ENCODE results near the gene FOXD4L4.
"Not testable (repeated sequence)": the region's sequence is repeated elsewhere in the genome, so short reads cannot be mapped to it uniquely, and the experiment has no call there.

The FOXD4L4 gene

GRCh38 chr9:65737096-65737564 lies at the start of gene FOXD4L4:
FOXD4L4 (plus strand) TSS chr9:65737146; CDS start chr9:65737146, 0 bp downstream.
- DNase-seq, result not testable (repeated sequence)

- DNase-seq, result not testable (repeated sequence)
Measured at GRCh38 chr9:65703550-65703949, 33.4 kb upstream of the FOXD4L4 start.

- DNase-seq, result not testable (repeated sequence)
Measured at GRCh38 chr9:65714445-65714844, 22.5 kb upstream of the FOXD4L4 start.

- DNase-seq, result not testable (repeated sequence)
Measured at GRCh38 chr9:65738133-65738532, 1.2 kb downstream of the FOXD4L4 start.
